HEK293 (cell line): ENCODE measurements around the gene ACTR1B.

Experiments
- CTCF ChIA-PET: fragments of 350-600 bp; formaldehyde crosslinking; extraction: SDS; loops from one replicate; lab custom pipeline; 2021; ENCODE audit warnings: antibody characterized with exemption; lab: Yijun Ruan, JAX
- POLR2A ChIA-PET: fragments of 300-600 bp; formaldehyde crosslinking; extraction: SDS; loops from one replicate; lab custom pipeline; 2020; ENCODE audit warnings: antibody characterized with exemption, inconsistent platforms; lab: Yijun Ruan, JAX
- H3K27ac ChIP-seq: fragments of 200-500 bp; sonication (Bioruptor generic); 2 replicates; pipeline ENCODE4 v1.5.1; 2014; ENCODE audit warnings: low read depth, low read length, control low read depth, inconsistent platforms; ENCODE audit errors: extremely low read depth
- H3K36me3 ChIP-seq, 2 experiments: fragments of 200-500 bp in 1 of 2; sonication (Bioruptor generic) in 1 of 2; 1 replicate in 1 of 2; 2 replicates in 1 of 2; pipeline ENCODE4 v1.5.1; 2014 to 2017; ENCODE audit warnings: inconsistent platforms in 2 of 2, low read length in 2 of 2; ENCODE audit not compliant: control insufficient read depth in 2 of 2, insufficient read depth in 1 of 2
- H3K4me1 ChIP-seq: fragments of 200-500 bp; sonication (Bioruptor generic); 2 replicates; pipeline ENCODE4 v1.5.1; 2014; ENCODE audit warnings: mild to moderate bottlenecking, low read length, inconsistent platforms; ENCODE audit not compliant: control insufficient read depth, insufficient read depth
- H3K4me3 ChIP-seq: 2 replicates; pipeline ENCODE4 v1.5.1; 2011; ENCODE audit warnings: low read depth, mild to moderate bottlenecking, control low read depth, low read length, moderate library complexity
- H3K9me3 ChIP-seq: fragments of 200-500 bp; sonication (Bioruptor generic); 2 replicates; pipeline ENCODE4 v1.5.1; 2014; ENCODE audit warnings: low read depth, low read length, inconsistent platforms; ENCODE audit not compliant: control insufficient read depth, insufficient read depth
- BCL6B ChIP-seq: fragments of 450-650 bp; formaldehyde crosslinking; IDR thresholded peaks from 2 replicates; pipeline ENCODE4 v1.5.1; 2017; ENCODE audit warnings: missing biosample characterization, missing genetic modification characterization
- CTCF ChIP-seq: fragments of 450-650 bp; formaldehyde crosslinking; IDR thresholded peaks from 2 replicates; pipeline ENCODE4 v1.5.1; 2016; ENCODE audit warnings: missing biosample characterization, missing genetic modification characterization
- HOXD13 ChIP-seq: sonication (generic); formaldehyde crosslinking; IDR thresholded peaks from 2 replicates; pipeline ENCODE4 v1.8.0; 2022; ENCODE audit warnings: missing genetic modification reagents, borderline replicate concordance
- KLF10 ChIP-seq: fragments of 450-650 bp; IDR thresholded peaks from 2 replicates; pipeline ENCODE4 v1.5.1; 2018; ENCODE audit warnings: missing biosample characterization, mild to moderate bottlenecking, missing genetic modification characterization
- KLF17 ChIP-seq: fragments of 450-650 bp; formaldehyde crosslinking; IDR thresholded peaks from 2 replicates; pipeline ENCODE4 v1.5.1; 2016; ENCODE audit warnings: missing biosample characterization, missing genetic modification characterization
- PRDM10 ChIP-seq: fragments of 450-650 bp; formaldehyde crosslinking; IDR thresholded peaks from 2 replicates; pipeline ENCODE4 v1.5.1; 2016; ENCODE audit warnings: missing biosample characterization, missing genetic modification characterization
- TSHZ1 ChIP-seq: fragments of 450-650 bp; formaldehyde crosslinking; IDR thresholded peaks from 2 replicates; pipeline ENCODE4 v1.5.1; 2016; ENCODE audit warnings: missing biosample characterization, missing genetic modification characterization, borderline replicate concordance
- WT1 ChIP-seq: fragments of 450-650 bp; formaldehyde crosslinking; IDR thresholded peaks from 2 replicates; pipeline ENCODE4 v1.5.1; 2016; ENCODE audit warnings: missing biosample characterization, missing genetic modification characterization
- ZBTB48 ChIP-seq: fragments of 450-650 bp; formaldehyde crosslinking; IDR thresholded peaks from 2 replicates; pipeline ENCODE4 v1.5.1; 2016; ENCODE audit warnings: missing biosample characterization, missing genetic modification characterization
- ZFP69B ChIP-seq: fragments of 450-650 bp; formaldehyde crosslinking; IDR thresholded peaks from 2 replicates; pipeline ENCODE4 v1.5.1; 2016; ENCODE audit warnings: missing biosample characterization, missing genetic modification characterization
- ZNF169 ChIP-seq: fragments of 450-650 bp; formaldehyde crosslinking; IDR thresholded peaks from 2 replicates; pipeline ENCODE4 v1.5.1; 2016; ENCODE audit warnings: missing biosample characterization, missing genetic modification characterization
- ZNF19 ChIP-seq: fragments of 450-650 bp; formaldehyde crosslinking; IDR thresholded peaks from 2 replicates; pipeline ENCODE4; 2016; ENCODE audit warnings: missing biosample characterization, missing genetic modification characterization, low read depth
- ZNF2 ChIP-seq: fragments of 450-650 bp; formaldehyde crosslinking; IDR thresholded peaks from 2 replicates; pipeline ENCODE4 v1.5.1; 2016; ENCODE audit warnings: missing biosample characterization, missing genetic modification characterization
- ZNF292 ChIP-seq: fragments of 450-650 bp; formaldehyde crosslinking; IDR thresholded peaks from 2 replicates; pipeline ENCODE4 v1.5.1; 2016; ENCODE audit warnings: low read depth, missing biosample characterization, missing genetic modification characterization, borderline replicate concordance
- ZNF350 ChIP-seq: fragments of 450-650 bp; formaldehyde crosslinking; IDR thresholded peaks from 2 replicates; pipeline ENCODE4 v1.5.0; 2017; ENCODE audit warnings: missing biosample characterization, mild to moderate bottlenecking, missing genetic modification characterization
- ZNF394 ChIP-seq: fragments of 450-650 bp; formaldehyde crosslinking; IDR thresholded peaks from 2 replicates; pipeline ENCODE4 v1.5.1; 2016; ENCODE audit warnings: missing biosample characterization, missing genetic modification characterization, mild to moderate bottlenecking, moderate library complexity, borderline replicate concordance
- ZNF404 ChIP-seq: fragments of 450-650 bp; formaldehyde crosslinking; IDR thresholded peaks from 2 replicates; pipeline ENCODE4 v1.5.1; 2017; ENCODE audit warnings: missing biosample characterization, missing genetic modification characterization
- ZNF561 ChIP-seq: fragments of 450-650 bp; IDR thresholded peaks from 2 replicates; pipeline ENCODE4 v1.5.1; 2018; ENCODE audit warnings: missing biosample characterization, missing genetic modification characterization, borderline replicate concordance
- ZNF624 ChIP-seq: fragments of 450-650 bp; formaldehyde crosslinking; IDR thresholded peaks from 2 replicates; pipeline ENCODE4 v1.5.1; 2017; ENCODE audit warnings: missing biosample characterization, missing genetic modification characterization
- ZNF677 ChIP-seq: fragments of 450-650 bp; IDR thresholded peaks from 2 replicates; pipeline ENCODE4 v1.5.0; 2018; ENCODE audit warnings: missing biosample characterization, mild to moderate bottlenecking, missing genetic modification characterization, moderate library complexity
- ZNF776 ChIP-seq: fragments of 450-650 bp; formaldehyde crosslinking; IDR thresholded peaks from 2 replicates; pipeline ENCODE4 v1.5.0; 2017; ENCODE audit warnings: missing biosample characterization, missing genetic modification characterization, borderline replicate concordance
- ZNF777 ChIP-seq: fragments of 450-650 bp; formaldehyde crosslinking; IDR thresholded peaks from 2 replicates; pipeline ENCODE4 v1.5.1; 2017; ENCODE audit warnings: missing biosample characterization, missing genetic modification characterization, borderline replicate concordance

ACTR1B gene

GRCh38 chr2:97676620-97677019, 12.8 kb upstream of the ACTR1B start:
- Histone ChIP-seq H3K36me3 (no peaks in the 10 kb centered on the region), H3K27ac (no peak overlapping the region), H3K9me3 (no peaks in the 10 kb centered on the region), H3K4me1 (no peaks in the 10 kb centered on the region), H3K4me3 (no peak overlapping the region)
- ChIA-PET CTCF (interaction anchor here (1.4 kb wide), 1 partner anchor 33 kb away, joined by 5 read pairs; no protein-coding TSS in a partner anchor), POLR2A (no interaction called here)
- TF ChIP-seq TSHZ1 (tag by site-specific recombination) (no peak), ZNF19 (no peak), CTCF (tag by site-specific recombination) (no peak), ZNF350 (tag by site-specific recombination) (no peak), ZNF776 (tag by site-specific recombination) (no peak), ZNF404 (tag by site-specific recombination) (no peak), ZNF777 (tag by site-specific recombination) (no peak), BCL6B (tag by site-specific recombination) (no peak), PRDM10 (tag by site-specific recombination) (no peak), ZNF677 (tag by site-specific recombination) (no peak), ZNF2 (tag by site-specific recombination) (no peak), ZFP69B (tag by site-specific recombination) (no peak)

- ChIA-PET CTCF (interaction anchor here (0.7 to 1.6 kb wide), 5 partner anchors 11 to 85 kb away, joined by 3 to 9 read pairs (median 3); partner anchors contain the start of gene ACTR1B), POLR2A (interaction anchor here (0.7 kb wide), 1 partner anchor 11 kb away, joined by 3 read pairs; no protein-coding TSS in a partner anchor)
- no peak for TF ChIP-seq ZBTB48 (tag by site-specific recombination)
- TF ChIP-seq ZNF677 (tag by site-specific recombination) = no peak
- no peak for TF ChIP-seq ZNF169 (tag by site-specific recombination)
- no peak for TF ChIP-seq ZNF19
- no peak for TF ChIP-seq ZNF561
- no peak for TF ChIP-seq KLF17
- no peak for TF ChIP-seq WT1 (tag by site-specific recombination)
- no peak for TF ChIP-seq ZNF292
- no peak for TF ChIP-seq ZNF350 (tag by site-specific recombination)
- no peak for TF ChIP-seq HOXD13 (CRISPR knock-in tag)
- TF ChIP-seq ZNF394 (tag by site-specific recombination) = no peak
- no peak for TF ChIP-seq ZNF776 (tag by site-specific recombination)
- no peak for TF ChIP-seq ZNF624 (tag by site-specific recombination)
- TF ChIP-seq KLF10 (tag by site-specific recombination) = no peak
- Histone ChIP-seq H3K4me1 (no peaks in the 10 kb centered on the region), H3K4me3 (no peak overlapping the region), H3K27ac (no peak overlapping the region), H3K9me3 (no peaks in the 10 kb centered on the region), H3K36me3 (no peaks in the 10 kb centered on the region)
Observed at GRCh38 chr2:97675430-97676113, 11.7 kb upstream of the ACTR1B start.
